Measurements from ENCODE around the gene MYO5C. TPM values are rescaled to one million over a fixed set of nuclear protein-coding genes. Genes with fewer than 3 reads are reported as not detected.

The MYO5C gene
- total RNA-seq, 1 donor from 2014 or later: 80.0 TPM

GRCh38 chr15:52233405-52233804, 62.2 kb downstream of the MYO5C start:
- H3K36me3 ChIP-seq: peaks cover 11% of the 10 kb centered on the region

GRCh38 chr15:52232327-52232726, 63.3 kb downstream of the MYO5C start:
- TF ChIP-seq CTCF (IDR thresholded peaks at IDR 0.05): no peak
- Histone ChIP-seq H3K36me3 (peaks cover 14% of the 10 kb centered on the region), H3K4me1 (no peaks in the 10 kb centered on the region), H3K27ac (no peak overlapping the region), H3K4me3 (no peak overlapping the region), H3K27me3 (no peaks in the 10 kb centered on the region), H3K9me3 (no peaks in the 10 kb centered on the region)
- ATAC-seq: no peak
- intact Hi-C loops (cut with DNase I): no loop called here
- no peak for DNase-seq

More at GRCh38 chr15:52233405-52233804, 62.2 kb downstream of the MYO5C start:
- Histone ChIP-seq H3K9me3 (no peaks in the 10 kb centered on the region), H3K4me3 (no peak overlapping the region), H3K27me3 (no peaks in the 10 kb centered on the region), H3K4me1 (no peaks in the 10 kb centered on the region), H3K27ac (no peak overlapping the region)
- DNase-seq (no peak), ATAC-seq (peak; percentile 26)
- intact Hi-C loops (cut with DNase I): no loop called here
- no peak for TF ChIP-seq CTCF (IDR thresholded peaks at IDR 0.05)

GRCh38 chr15:52230073-52230472, 65.5 kb downstream of the MYO5C start:
- ATAC-seq: no peak
- H3K36me3 ChIP-seq: peaks cover 6% of the 10 kb centered on the region
- H3K4me3 ChIP-seq: no peak overlapping the region
- no peak for DNase-seq
- H3K27ac ChIP-seq: no peak overlapping the region
- intact Hi-C loops (cut with DNase I): no loop called here
- H3K27me3 ChIP-seq: no peaks in the 10 kb centered on the region
- no peak for TF ChIP-seq CTCF (IDR thresholded peaks at IDR 0.05)
- no peaks in the 10 kb centered on the region for H3K9me3 ChIP-seq
- H3K4me1 ChIP-seq: no peaks in the 10 kb centered on the region

GRCh38 chr15:52228921-52229320, 66.7 kb downstream of the MYO5C start:
- H3K27ac ChIP-seq: no peak overlapping the region
- H3K4me1 ChIP-seq: no peaks in the 10 kb centered on the region
- no peaks in the 10 kb centered on the region for H3K27me3 ChIP-seq
- H3K36me3 ChIP-seq: peaks cover 12% of the 10 kb centered on the region
- no peak for TF ChIP-seq CTCF (IDR thresholded peaks at IDR 0.05)
- H3K9me3 ChIP-seq: no peaks in the 10 kb centered on the region
- DNase-seq (no peak), ATAC-seq (peak; percentile 63)
- no peak overlapping the region for H3K4me3 ChIP-seq
- intact Hi-C loops (cut with DNase I): no loop called here

- Histone ChIP-seq H3K4me3 (no peak overlapping the region), H3K4me1 (no peaks in the 10 kb centered on the region), H3K27ac (no peak overlapping the region), H3K27me3 (no peaks in the 10 kb centered on the region), H3K9me3 (no peaks in the 10 kb centered on the region), H3K36me3 (peaks cover 19% of the 10 kb centered on the region)
- peak; percentile 75 for TF ChIP-seq CTCF (IDR thresholded peaks at IDR 0.05)
- intact Hi-C loops (cut with DNase I): no loop called here
- DNase-seq: no peak
- peak; percentile 97 for ATAC-seq
Measured at GRCh38 chr15:52227456-52227855, 68.1 kb downstream of the MYO5C start.

- H3K36me3 ChIP-seq: peaks cover 27% of the 10 kb centered on the region
- no peaks in the 10 kb centered on the region for H3K4me1 ChIP-seq
- H3K4me3 ChIP-seq: no peak overlapping the region
Measured at GRCh38 chr15:52225230-52225629, 70.4 kb downstream of the MYO5C start.

More at GRCh38 chr15:52225230-52225629, 70.4 kb downstream of the MYO5C start:
- DNase-seq (no peak), ATAC-seq (no peak)
- no peaks in the 10 kb centered on the region for H3K9me3 ChIP-seq
- no peak for TF ChIP-seq CTCF (IDR thresholded peaks at IDR 0.05)
- H3K27ac ChIP-seq: no peak overlapping the region
- intact Hi-C loops (cut with DNase I): no loop called here
- no peaks in the 10 kb centered on the region for H3K27me3 ChIP-seq

Data from upper lobe of right lung (tissue), 1 donor.